Endothelial cell of umbilical vein (primary cell): ENCODE measurements around the gene EEF2K. TPM values are rescaled to one million over a fixed set of nuclear protein-coding genes. Genes with fewer than 3 reads are reported as not detected.

Experiments used
- BruUV-seq: library from RNA; stranded (reverse); fragments of 400-500 nt; replicated peaks from 2 replicates; lab custom pipeline; 2021; lab: Mats Ljungman, UMichigan
- CTCF ChIA-PET: fragments of 300-600, 350-600 bp; sonication (Branson Sonifier 250); formaldehyde crosslinking; loops from one replicate; lab custom pipeline; 2021; ENCODE audit warnings: antibody characterized with exemption, inconsistent platforms; lab: Charles Lee
- POLR2A ChIA-PET: fragments of 300-600, 350-600 bp; sonication (Branson Sonifier 250); formaldehyde crosslinking; loops from one replicate; lab custom pipeline; 2021; ENCODE audit warnings: antibody characterized with exemption, inconsistent platforms; lab: Charles Lee
- DNase-seq: peaks from one replicate; pipeline ENCODE4 v3.0.0-alpha.2; 2011; ENCODE audit warnings: low read depth, low spot score
- FAIRE-seq: peaks from 2 replicates; lab custom pipeline; 2011; peaks lifted over from hg19 to GRCh38; lab: Jason Lieb, UNC
- H2AFZ ChIP-seq: 2 replicates; pipeline ENCODE4 v1.6.0; 2012; ENCODE audit warnings: low read depth, low read length, control low read depth, inconsistent platforms
- H3K27ac ChIP-seq: 2 replicates; pipeline ENCODE4 v1.5.1; 2011; ENCODE audit warnings: low read depth, mild to moderate bottlenecking, control low read depth, low read length, moderate library complexity; ENCODE audit not compliant: insufficient read depth
- H3K27me3 ChIP-seq, 2 experiments: 2 replicates each; pipeline versions ENCODE4 v1.6.0 to v1.6.1; 2011; ENCODE audit warnings: low read length in 2 of 2, mixed read lengths in 1 of 2; ENCODE audit not compliant: control insufficient read depth in 2 of 2, insufficient read depth in 2 of 2
- H3K36me3 ChIP-seq, 2 experiments: 2 replicates in 1 of 2; 3 replicates in 1 of 2; pipeline ENCODE4 v1.5.1; 2011; ENCODE audit warnings: low read length in 2 of 2, mild to moderate bottlenecking in 1 of 2, moderate library complexity in 1 of 2; ENCODE audit not compliant: control insufficient read depth in 2 of 2, insufficient read depth in 2 of 2; ENCODE audit errors: extremely low read depth in 1 of 2
- H3K4me1 ChIP-seq: 3 replicates; pipeline ENCODE4 v1.5.1; 2011; ENCODE audit warnings: mild to moderate bottlenecking, low read length; ENCODE audit not compliant: control insufficient read depth, insufficient read depth; ENCODE audit errors: extremely low read depth
- H3K4me2 ChIP-seq: 2 replicates; pipeline ENCODE4 v1.6.1; 2011; ENCODE audit warnings: low read length, control low read depth, mixed read lengths; ENCODE audit not compliant: insufficient read depth
- H3K4me3 ChIP-seq, 3 experiments: fragments of 200-600 bp in 1 of 3; sonication (generic), shearing (Covaris generic) in 1 of 3; replicated peaks in 1 of 3; 2 replicates each; pipeline ENCODE4 v1.5.1; 2011 to 2016; ENCODE audit warnings: control low read depth in 3 of 3, low read length in 3 of 3, mild to moderate bottlenecking in 2 of 3, inconsistent platforms in 1 of 3, low read depth in 1 of 3, moderate library complexity in 1 of 3; ENCODE audit not compliant: insufficient read depth in 1 of 3
- H3K79me2 ChIP-seq: 2 replicates; pipeline ENCODE4 v1.6.0; 2012; ENCODE audit warnings: low read length, inconsistent platforms; ENCODE audit not compliant: control insufficient read depth, insufficient read depth
- H3K9ac ChIP-seq: replicated peaks from 2 replicates; pipeline ENCODE3; 2011; ENCODE audit warnings: low read length, control low read depth; ENCODE audit not compliant: insufficient read depth; ENCODE audit errors: extremely low read depth
- H3K9me1 ChIP-seq: replicated peaks from 3 replicates; pipeline ENCODE4 v1.6.0; 2011; ENCODE audit warnings: mild to moderate bottlenecking, low read length; ENCODE audit not compliant: control insufficient read depth, insufficient read depth; ENCODE audit errors: extremely low read depth
- H3K9me3 ChIP-seq: replicated peaks from 2 replicates; pipeline ENCODE4 v1.5.1; 2012; ENCODE audit warnings: low read length, inconsistent platforms; ENCODE audit not compliant: control insufficient read depth, insufficient read depth
- H4K20me1 ChIP-seq: replicated peaks from 2 replicates; pipeline ENCODE3; 2011; ENCODE audit warnings: mild to moderate bottlenecking, low read length; ENCODE audit not compliant: control insufficient read depth, insufficient read depth; ENCODE audit errors: extremely low read depth
- JUN ChIP-seq: IDR thresholded peaks from 2 replicates; pipeline ENCODE4 v1.6.1; 2011; ENCODE audit warnings: borderline replicate concordance, low read depth; ENCODE audit not compliant: insufficient read length, insufficient read depth
- MYC ChIP-seq: IDR thresholded peaks from one replicate; pipeline ENCODE4 v1.6.1; 2011; ENCODE audit warnings: mild to moderate bottlenecking, low read depth, low read length
- POLR2A ChIP-seq: IDR thresholded peaks from 2 replicates; pipeline ENCODE4 v1.6.1; 2012; ENCODE audit warnings: low read depth, mild to moderate bottlenecking, control low read depth, low read length
- POLR2AphosphoS5 ChIP-seq: IDR thresholded peaks from 2 replicates; pipeline ENCODE4 v1.6.1; 2012; ENCODE audit warnings: low read depth, mild to moderate bottlenecking, control low read depth, low read length, moderate library complexity; ENCODE audit not compliant: insufficient read depth
- dilution Hi-C: fragments of 300-500 bp; cut with MboI; formaldehyde crosslinking; loops from one replicate; pipeline ENCODE4 v1.15.0; 2019; ENCODE audit warnings: low sequenced_read_pairs; ENCODE audit not compliant: extremely low pct_ligation_motif_present
- intact Hi-C: fragments of 100-400 bp; cut with micrococcal nuclease; formaldehyde crosslinking; loops from one replicate; pipeline ENCODE4 v1.10.0; 2022
- polyA plus RNA-seq, 4 experiments: library from polyadenylated mRNA; depleted of rRNA in 3 of 4; stranded (reverse) in 3 of 4; unstranded in 1 of 4; fragments of >200 nt; gene quantifications; 2 replicates each; pipeline versions ENCODE4 v1.2.1 to v1.2.3, GENCODE V29; 2011 to 2012; ENCODE audit warnings: missing spikeins in 1 of 4
- total RNA-seq: library from RNA; stranded (reverse); gene quantifications from 2 replicates; pipeline ENCODE4 v1.2.3, GENCODE V29; 2021
- TF ChIP-seq, protein P1 (sequence below): IDR thresholded peaks from 2 replicates; pipeline ENCODE4 v1.6.1; 2011; ENCODE audit not compliant: insufficient read depth, insufficient read length
- TF ChIP-seq, protein P2 (sequence below), 2 donors: IDR thresholded peaks; 1 replicate in 1 of 2; 2 replicates in 1 of 2; pipeline ENCODE4 v1.5.1; 2011; ENCODE audit warnings: low read length in 2 of 2, mild to moderate bottlenecking in 2 of 2, moderate library complexity in 2 of 2, control low read depth in 1 of 2, inconsistent platforms in 1 of 2, low read depth in 1 of 2; ENCODE audit not compliant: insufficient read depth in 1 of 2; ENCODE audit errors: extremely low read depth in 1 of 2

EEF2K gene
- total and polyA plus RNA-seq, 2 donors (not counting 3 experiments of a cell fraction or from before 2014, with no cell fraction given) = 16.0 to 48.6 TPM

DNA sequence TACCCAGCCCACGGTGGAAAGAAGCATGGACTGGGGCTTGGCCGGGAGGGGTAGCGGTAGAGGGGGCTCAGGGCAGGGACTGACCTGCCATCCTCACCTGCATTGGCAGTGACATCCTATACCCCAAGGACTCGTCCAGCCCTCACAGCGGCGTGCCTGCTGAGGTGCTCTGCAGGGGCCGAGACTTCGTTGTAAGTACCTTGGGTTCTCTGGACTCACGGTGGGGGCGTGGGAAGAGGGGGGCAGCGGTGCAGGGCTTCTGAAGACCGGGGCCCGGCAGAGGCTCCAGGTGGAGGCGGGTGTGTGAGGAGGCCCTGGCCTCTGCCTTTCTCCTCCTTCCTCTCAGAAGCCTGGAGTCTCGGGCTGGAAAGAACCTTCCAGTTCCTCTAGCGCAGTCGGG, 116.7 kb downstream of the EEF2K start:
- BruUV-seq = no TSS peak
- Histone ChIP-seq H4K20me1 (no peaks in the 10 kb centered on the region), H2AFZ (no peak overlapping the region), H3K79me2 (peaks cover 6% of the 10 kb centered on the region), H3K27me3 (no peaks in the 10 kb centered on the region), H3K4me2 (no peak overlapping the region), H3K9ac (no peak overlapping the region), H3K9me3 (no peaks in the 10 kb centered on the region), H3K9me1 (no peaks in the 10 kb centered on the region), H3K4me1 (peaks cover 14% of the 10 kb centered on the region), H3K36me3 (peaks cover 2 to 44% of the 10 kb centered on the region in 2 experiments), H3K4me3 (no peak overlapping the region), H3K27ac (no peak overlapping the region)
- no peak for DNase-seq
- TF ChIP-seq POLR2AphosphoS5 (no peak), MYC (no peak), JUN (no peak), POLR2A (no peak)
- TF ChIP-seq, protein P1, sequence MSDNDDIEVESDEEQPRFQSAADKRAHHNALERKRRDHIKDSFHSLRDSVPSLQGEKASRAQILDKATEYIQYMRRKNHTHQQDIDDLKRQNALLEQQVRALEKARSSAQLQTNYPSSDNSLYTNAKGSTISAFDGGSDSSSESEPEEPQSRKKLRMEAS = no peak
- TF ChIP-seq, protein P2, sequence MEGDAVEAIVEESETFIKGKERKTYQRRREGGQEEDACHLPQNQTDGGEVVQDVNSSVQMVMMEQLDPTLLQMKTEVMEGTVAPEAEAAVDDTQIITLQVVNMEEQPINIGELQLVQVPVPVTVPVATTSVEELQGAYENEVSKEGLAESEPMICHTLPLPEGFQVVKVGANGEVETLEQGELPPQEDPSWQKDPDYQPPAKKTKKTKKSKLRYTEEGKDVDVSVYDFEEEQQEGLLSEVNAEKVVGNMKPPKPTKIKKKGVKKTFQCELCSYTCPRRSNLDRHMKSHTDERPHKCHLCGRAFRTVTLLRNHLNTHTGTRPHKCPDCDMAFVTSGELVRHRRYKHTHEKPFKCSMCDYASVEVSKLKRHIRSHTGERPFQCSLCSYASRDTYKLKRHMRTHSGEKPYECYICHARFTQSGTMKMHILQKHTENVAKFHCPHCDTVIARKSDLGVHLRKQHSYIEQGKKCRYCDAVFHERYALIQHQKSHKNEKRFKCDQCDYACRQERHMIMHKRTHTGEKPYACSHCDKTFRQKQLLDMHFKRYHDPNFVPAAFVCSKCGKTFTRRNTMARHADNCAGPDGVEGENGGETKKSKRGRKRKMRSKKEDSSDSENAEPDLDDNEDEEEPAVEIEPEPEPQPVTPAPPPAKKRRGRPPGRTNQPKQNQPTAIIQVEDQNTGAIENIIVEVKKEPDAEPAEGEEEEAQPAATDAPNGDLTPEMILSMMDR (IDR thresholded peaks at IDR 0.05; ENCODE audit: extremely low read depth in 1 of 2, insufficient read depth in 1 of 2, low read depth in 1 of 2, low read length in 2 of 2) = no peak
- ChIA-PET CTCF (no interaction called here), POLR2A (no interaction called here)
- no peak for FAIRE-seq
- dilution Hi-C loops (no loop called here), intact Hi-C loops (loop anchor here (5.0 to 10.0 kb wide), 2 partner anchors 352 to 1165 kb away; partner anchors contain the start of gene LDAF1)
